Heart right ventricle (tissue), 16 donors: ENCODE data around the gene ZBED2. TPM values are rescaled to one million over a fixed set of nuclear protein-coding genes. Genes with fewer than 3 reads are reported as not detected.

Source experiments
- ATAC-seq, 8 donors: fragments of 200-7000 bp; cut with Tn5 transposase; one replicate each; pipeline ENCODE4 v1.9.1; 2020; ENCODE audit warnings: mild to moderate bottlenecking in 8 of 8, moderate library complexity in 8 of 8, moderate number of reproducible peaks in 1 of 8
- DNase-seq, 2 donors: peaks; one replicate each; pipeline ENCODE4 v3.0.0-alpha.2; 2020
- H3K27ac ChIP-seq, 10 donors: fragments of 200-600 bp; sonication (generic) in 2 of 10; one replicate each; pipeline versions ENCODE4 v1.5.0 to v1.8.0; 2020 to 2022; ENCODE audit warnings: mild to moderate bottlenecking in 3 of 10
- H3K27me3 ChIP-seq, 7 donors: fragments of 200-600 bp; one replicate each; pipeline ENCODE4 v1.8.0; 2021 to 2022; ENCODE audit warnings: mild to moderate bottlenecking in 2 of 7
- H3K36me3 ChIP-seq, 9 donors: fragments of 200-600 bp; sonication (generic) in 1 of 9; one replicate each; pipeline versions ENCODE4 v1.5.0 to v1.8.0; 2020 to 2022; ENCODE audit warnings: mild to moderate bottlenecking in 2 of 9
- H3K4me1 ChIP-seq, 9 donors: fragments of 200-600 bp; sonication (generic) in 1 of 9; one replicate each; pipeline versions ENCODE4 v1.5.0 to v1.8.0; 2020 to 2022; ENCODE audit warnings: mild to moderate bottlenecking in 4 of 9
- H3K4me3 ChIP-seq, 10 donors: fragments of 200-600 bp; sonication (generic) in 2 of 10; one replicate each; pipeline versions ENCODE4 v1.5.0 to v1.8.0; 2020 to 2022; ENCODE audit warnings: mild to moderate bottlenecking in 7 of 10, moderate library complexity in 2 of 10
- H3K9me3 ChIP-seq, 11 donors: fragments of 200-600 bp in 10 of 11; sonication (generic) in 2 of 11; one replicate each; pipeline versions ENCODE4 v1.5.0 to v1.8.0; 2013 to 2022; ENCODE audit warnings: mild to moderate bottlenecking in 2 of 11, control low read depth in 1 of 11, moderate library complexity in 1 of 11
- CTCF ChIP-seq, 9 donors: fragments of 200-600 bp; sonication (generic) in 2 of 9; IDR thresholded peaks; one replicate each; pipeline versions ENCODE4 v1.5.0 to v1.8.0; 2021 to 2022; ENCODE audit warnings: antibody characterized with exemption in 9 of 9, mild to moderate bottlenecking in 5 of 9, moderate library complexity in 1 of 9
- WGBS, 2 donors: extraction: QIAGEN DNeasy Blood & Tissue Kit; methylation state at CpG; one replicate each; pipeline ENCODE4 v1.1.7; 2013; ENCODE audit warnings: inconsistent platforms in 1 of 2; 5-methylcytosine and 5-hydroxymethylcytosine counted together
- intact Hi-C, 10 donors: fragments of 100-400 bp; cut with DNase I; formaldehyde crosslinking; loops; one replicate each; pipeline versions ENCODE4 v1.11.1 to v1.14.2; 2022
- polyA plus RNA-seq, 2 donors: library from polyadenylated mRNA; stranded (reverse); fragments of 200-250 nt; gene quantifications; one replicate each; pipeline ENCODE4 v1.2.3, GENCODE V29; 2013
- total RNA-seq, 10 donors: library from RNA; stranded (reverse); fragmentation: NEBNext Ultra II Directional in 3 of 10; extraction: Animal tissue kit (Norgen Biotek cat#: 25700) in 3 of 10; gene quantifications; one replicate each; pipeline versions ENCODE4 v1.2.1 to v1.2.4, GENCODE V29; 2021 to 2023
- donor health status: Arrhythmogenic right ventricular cardiomyopathy.
- donor health status: ischemic (EF 13 %, LVEDD 7.1; RV severe dilation, severe dysfunction).
- donor health status: healthy with polysubstance abuse.
- donor health status: DM: no; HTN: yes; CAD: no.
- donor health status: DM: no; HTN: no; CAD: no.
- donor health status: ischemic (EF 25% LVEDD 6.9; RV normal size, moderate dysfunction).
- donor health status: ischemic (EF 25% LVEDD 5.7; RV mildly dilated, moderate dysfunction).
- donor health status: healthy.
- donor health status: DM: yes; HTN: yes; CAD: no.
- donor health status: Ischemic cardiomyopathy.
- donor health status: ischemic (EF 35%, LVEDD 5.7; RV mildly dilated, moderate dysfunction).
- donor health status: nonischemic (EF 11% LVEDD 7.7; RV severe dilation, severe dysfunction).
- donor health status: DM: yes; HTN: yes; CAD: no.
- donor health status: PGD.
- donor health status: ischemic (EF 29% LVEDD 5.4; RV normal size, mild dysfunction).
- donor health status: nonischemic (EF 23%, LVEDD 6.1; RV moderate dilation, normal function).

Gene ZBED2
- total and polyA plus RNA-seq, 12 donors = 0.83 TPM; not detected in 11

- Histone ChIP-seq H3K4me1 (no peaks in the 10 kb centered on the region), H3K27ac (no peak overlapping the region), H3K4me3 (no peak overlapping the region), H3K36me3 (no peaks in the 10 kb centered on the region), H3K9me3 (no peaks in the 10 kb centered on the region), H3K27me3 (peaks cover 0 to 27% (median 0%) of the 10 kb centered on the region in 7 donors)
- TF ChIP-seq CTCF (IDR thresholded peaks at IDR 0.05) = no peak
- intact Hi-C loops = no loop called here
- 50 to 71% methylated on average over 1 of the region's 1 CpG for WGBS, 2 donors
- DNase-seq (no peak), ATAC-seq (no peak)
These were observed 3.0 kb upstream of the ZBED2 start for GRCh38 chr3:111598139-111598538.

DNA sequence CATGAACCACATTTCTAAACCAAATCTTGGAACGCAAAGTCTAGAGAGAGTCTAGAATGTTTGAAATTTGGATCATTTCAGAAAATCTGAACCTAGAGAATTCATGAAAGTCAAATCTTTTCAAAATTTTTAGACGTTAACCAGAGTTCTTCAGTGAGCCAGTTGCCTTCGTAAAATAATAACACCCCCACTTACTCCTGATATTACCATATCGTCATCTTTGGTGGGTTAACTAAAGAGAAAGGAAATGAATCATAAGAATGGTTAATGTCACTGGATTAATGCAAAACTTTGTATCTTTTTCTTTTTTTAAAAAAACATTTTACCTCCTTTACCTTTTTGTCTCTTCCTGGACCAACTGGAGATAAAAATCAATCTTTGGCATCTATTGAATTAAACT, 1.2 kb upstream of the ZBED2 start:
- H3K4me1 ChIP-seq = no peaks in the 10 kb centered on the region
- H3K27me3 ChIP-seq = peaks cover 0 to 17% (median 0%) of the 10 kb centered on the region in 7 donors
- ATAC-seq = no peak
- H3K9me3 ChIP-seq = no peaks in the 10 kb centered on the region
- no peak for TF ChIP-seq CTCF (IDR thresholded peaks at IDR 0.05)
- no peak overlapping the region for H3K4me3 ChIP-seq
- intact Hi-C loops = no loop called here
- no peaks in the 10 kb centered on the region for H3K36me3 ChIP-seq
- H3K27ac ChIP-seq = no peak overlapping the region
- DNase-seq = no peak
- WGBS, 2 donors = 78 to 93% methylated on average over 4 of the region's 4 CpGs

DNA sequence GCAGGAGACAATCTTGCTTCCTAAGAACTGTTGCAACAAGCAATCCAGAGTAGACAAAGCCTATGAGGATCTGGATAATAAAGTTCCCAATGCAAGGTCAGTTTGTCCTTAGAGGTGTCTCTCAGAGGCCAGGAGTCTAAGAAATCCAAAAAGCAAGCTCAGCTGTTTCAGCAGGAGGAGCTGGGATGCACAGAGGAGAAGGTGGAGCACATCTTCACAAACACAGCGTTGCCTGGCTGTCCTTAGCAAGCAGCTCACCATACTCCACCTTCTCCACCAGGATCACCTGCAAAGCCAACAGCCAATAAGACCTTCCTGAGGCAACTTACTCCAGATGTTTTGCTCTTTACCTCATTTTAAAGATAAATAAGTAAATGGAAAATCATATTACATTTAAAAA, 365 bp downstream of the ZBED2 start:
- H3K4me1 ChIP-seq = no peaks in the 10 kb centered on the region
- intact Hi-C loops = no loop called here
- no peak overlapping the region for H3K27ac ChIP-seq
- TF ChIP-seq CTCF (IDR thresholded peaks at IDR 0.05) = no peak
- H3K4me3 ChIP-seq = no peak overlapping the region
- H3K27me3 ChIP-seq = peaks cover 0 to 12% (median 0%) of the 10 kb centered on the region in 7 donors
- no peaks in the 10 kb centered on the region for H3K9me3 ChIP-seq
- ATAC-seq (no peak), DNase-seq (no peak)
- 0 to 45% methylated on average over 1 of the region's 1 CpG for WGBS, 2 donors
- H3K36me3 ChIP-seq = no peaks in the 10 kb centered on the region

- H3K4me1 ChIP-seq = no peaks in the 10 kb centered on the region
- no peak for DNase-seq
- H3K9me3 ChIP-seq = no peaks in the 10 kb centered on the region
- WGBS, 2 donors = 73 to 88% methylated on average over 2 of the region's 2 CpGs
- no peaks in the 10 kb centered on the region for H3K36me3 ChIP-seq
- H3K4me3 ChIP-seq = no peak overlapping the region
- ATAC-seq = no peak
- no peak overlapping the region for H3K27ac ChIP-seq
- intact Hi-C loops = no loop called here
- H3K27me3 ChIP-seq = peaks cover 0 to 11% (median 0%) of the 10 kb centered on the region in 7 donors
- no peak for TF ChIP-seq CTCF (IDR thresholded peaks at IDR 0.05)
These were observed 941 bp downstream of the ZBED2 start for GRCh38 chr3:111594205-111594604.
